ENCODE results near the gene TM9SF4.
"Not testable (repeated sequence)": the region's sequence is repeated elsewhere in the genome, so short reads cannot be mapped to it uniquely, and the experiment has no call there.

- not testable (repeated sequence) for TF ChIP-seq POLR2AphosphoS5, POLR2A (IDR thresholded peaks at IDR 0.05)
These were observed 7.3 kb downstream of the TM9SF4 start for GRCh38 chr20:32116796-32117195.

All from transverse colon (tissue), 3 donors.